Osteoblast (primary cell): Measurements from ENCODE around the gene PTPRH. TPM values are rescaled to one million over a fixed set of nuclear protein-coding genes. Genes with fewer than 3 reads are reported as not detected.
A peak's percentile ranks its signal among the peaks of the same experiment; 100 is the strongest.

ENCODE experiments used
- DNase-seq: peaks from one replicate; pipeline ENCODE4 v3.0.0; 2011; ENCODE audit warnings: low spot score, mixed read lengths; ENCODE audit not compliant: insufficient read length; ENCODE audit errors: missing footprints
- H2AFZ ChIP-seq: 2 replicates; pipeline ENCODE4 v1.6.0; 2011; ENCODE audit warnings: mild to moderate bottlenecking, low read length
- H3K27ac ChIP-seq: 2 replicates; pipeline ENCODE4 v1.5.1; 2011; ENCODE audit warnings: mild to moderate bottlenecking, low read depth, low read length, moderate library complexity
- H3K27me3 ChIP-seq: 2 replicates; pipeline ENCODE4 v1.6.0; 2012; ENCODE audit warnings: mild to moderate bottlenecking, control low read depth, inconsistent platforms, low read length, moderate library complexity; ENCODE audit not compliant: insufficient read depth
- H3K36me3 ChIP-seq: 2 replicates; pipeline ENCODE4 v1.5.1; 2011; ENCODE audit warnings: mild to moderate bottlenecking, low read length, control low read depth, moderate library complexity; ENCODE audit not compliant: insufficient read depth
- H3K4me1 ChIP-seq: 2 replicates; pipeline ENCODE4 v1.5.1; 2011; ENCODE audit warnings: mild to moderate bottlenecking, low read length, control low read depth, moderate library complexity; ENCODE audit not compliant: insufficient read depth
- H3K4me2 ChIP-seq: 2 replicates; pipeline ENCODE4 v1.6.0; 2011; ENCODE audit warnings: mild to moderate bottlenecking, low read length; ENCODE audit not compliant: insufficient read depth
- H3K4me3 ChIP-seq: fragments of 200-600 bp; sonication (generic); 3 replicates; pipeline ENCODE4 v1.5.1; 2012; ENCODE audit warnings: mild to moderate bottlenecking, low read length, inconsistent platforms; ENCODE audit not compliant: insufficient read depth
- H3K79me2 ChIP-seq: 2 replicates; pipeline ENCODE4 v1.6.0; 2012; ENCODE audit warnings: mild to moderate bottlenecking, low read length, control low read depth, inconsistent platforms; ENCODE audit not compliant: insufficient read depth
- H3K9me3 ChIP-seq: 2 replicates; pipeline ENCODE4 v1.5.1; 2011; ENCODE audit warnings: low read depth, low read length, control low read depth
- H4K20me1 ChIP-seq: 2 replicates; pipeline ENCODE4 v1.6.0; 2012; ENCODE audit warnings: mild to moderate bottlenecking, low read length, control low read depth; ENCODE audit not compliant: insufficient read depth
- CTCF ChIP-seq: IDR thresholded peaks from 2 replicates; pipeline ENCODE4 v1.5.1; 2011; ENCODE audit warnings: mild to moderate bottlenecking, low read depth, low read length, moderate library complexity; ENCODE audit errors: extremely low read depth
- total RNA-seq: library from RNA; depleted of rRNA; stranded (reverse); fragments of >200 nt; gene quantifications from 2 replicates; pipeline ENCODE4 v1.2.3, GENCODE V29; 2012

Gene PTPRH
- total RNA-seq, 1 donor = 1.1 TPM

GRCh38 chr19:55256562-55257460 is 47.5 kb upstream of the PTPRH start:
- H3K4me3 ChIP-seq = peak overlapping the region; percentile 94
- no peak overlapping the region for H2AFZ ChIP-seq
- H3K36me3 ChIP-seq = peaks cover 4% of the 10 kb centered on the region
- no peaks in the 10 kb centered on the region for H3K9me3 ChIP-seq
- H3K27me3 ChIP-seq = no peaks in the 10 kb centered on the region
- H3K4me1 ChIP-seq = peaks cover 29% of the 10 kb centered on the region
- H3K27ac ChIP-seq = no peak overlapping the region
- peaks cover 70% of the 10 kb centered on the region for H3K79me2 ChIP-seq
- H4K20me1 ChIP-seq = peaks cover 61% of the 10 kb centered on the region
- DNase-seq = no peak
- TF ChIP-seq CTCF = no peak
- peak overlapping the region; percentile 86 for H3K4me2 ChIP-seq

- Histone ChIP-seq H2AFZ (no peak overlapping the region), H3K27me3 (no peaks in the 10 kb centered on the region), H3K4me3 (peak overlapping the region; percentile 94), H3K9me3 (no peaks in the 10 kb centered on the region), H3K27ac (no peak overlapping the region), H4K20me1 (peaks cover 71% of the 10 kb centered on the region), H3K79me2 (peaks cover 80% of the 10 kb centered on the region), H3K4me2 (peak overlapping the region; percentile 86), H3K36me3 (peaks cover 4% of the 10 kb centered on the region), H3K4me1 (peaks cover 33% of the 10 kb centered on the region)
- DNase-seq = peak; percentile 94
- TF ChIP-seq CTCF = no peak
Observed at GRCh38 chr19:55255618-55256423, 46.5 kb upstream of the PTPRH start.

GRCh38 chr19:55254625-55254977 is 45.3 kb upstream of the PTPRH start:
- H2AFZ ChIP-seq = no peak overlapping the region
- H3K4me3 ChIP-seq = no peak overlapping the region
- H3K36me3 ChIP-seq = peaks cover 4% of the 10 kb centered on the region
- TF ChIP-seq CTCF = no peak
- H3K79me2 ChIP-seq = peaks cover 92% of the 10 kb centered on the region
- no peak overlapping the region for H3K27ac ChIP-seq
- peaks cover 83% of the 10 kb centered on the region for H4K20me1 ChIP-seq
- H3K4me1 ChIP-seq = peaks cover 29% of the 10 kb centered on the region
- DNase-seq = no peak
- H3K9me3 ChIP-seq = no peaks in the 10 kb centered on the region
- no peaks in the 10 kb centered on the region for H3K27me3 ChIP-seq
- H3K4me2 ChIP-seq = no peak overlapping the region
